Activated naive CD8-positive, alpha-beta T cell treated with anti-CD3 and anti-CD28 coated beads for 36 hours (primary cell): ENCODE results near the gene PCSK2. TPM values are rescaled to one million over a fixed set of nuclear protein-coding genes. Genes with fewer than 3 reads are reported as not detected.

Experiments
- DNase-seq: peaks from one replicate; pipeline ENCODE4 v3.0.0; 2021
- H3K27ac Mint-ChIP-seq: one replicate; pipeline ENCODE4 v1.8.0; 2022; ENCODE audit warnings: mild to moderate bottlenecking, moderate library complexity, mixed read lengths
- H3K27me3 Mint-ChIP-seq: one replicate; pipeline ENCODE4 v1.8.0; 2022; ENCODE audit warnings: mild to moderate bottlenecking, mixed read lengths
- H3K36me3 Mint-ChIP-seq: one replicate; pipeline ENCODE4 v1.8.0; 2021; ENCODE audit warnings: mild to moderate bottlenecking, mixed read lengths
- H3K4me1 Mint-ChIP-seq: one replicate; pipeline ENCODE4 v1.8.0; 2021; ENCODE audit warnings: mixed read lengths
- H3K4me3 Mint-ChIP-seq: one replicate; pipeline ENCODE4 v1.8.0; 2022; ENCODE audit warnings: mild to moderate bottlenecking, moderate library complexity, mixed read lengths
- H3K9me3 Mint-ChIP-seq: one replicate; pipeline ENCODE4 v1.8.0; 2022; ENCODE audit warnings: mixed read lengths
- total RNA-seq, 2 experiments: library from RNA; stranded (reverse); gene quantifications; one replicate each; pipeline ENCODE4 v1.2.3, GENCODE V29; 2021

The PCSK2 gene
- total RNA-seq, 2 experiments from 2014 or later, result not detected

- Mint-ChIP-seq H3K4me1 (peaks cover 22% of the 10 kb centered on the region), H3K36me3 (no peaks in the 10 kb centered on the region), H3K9me3 (no peaks in the 10 kb centered on the region), H3K4me3 (no peak overlapping the region), H3K27me3 (peaks cover 41% of the 10 kb centered on the region), H3K27ac (no peak overlapping the region)
- no peak for DNase-seq
Observed at GRCh38 chr20:17533396-17533795, 306.6 kb downstream of the PCSK2 start.

GRCh38 chr20:17534077-17534476 lies 307.2 kb downstream of the PCSK2 start:
- Mint-ChIP-seq H3K27ac (no peak overlapping the region), H3K36me3 (no peaks in the 10 kb centered on the region), H3K4me1 (peaks cover 26% of the 10 kb centered on the region), H3K9me3 (no peaks in the 10 kb centered on the region), H3K4me3 (no peak overlapping the region), H3K27me3 (peaks cover 41% of the 10 kb centered on the region)
- DNase-seq, result no peak
